Fibroblast of lung (primary cell): ENCODE data around the gene NKD2. TPM values are rescaled to one million over a fixed set of nuclear protein-coding genes. Genes with fewer than 3 reads are reported as not detected.

Experiments
- DNase-seq, 2 donors: peaks; one replicate each; pipeline versions ENCODE4 v3.0.0 to v3.0.0-alpha.2; 2010; ENCODE audit warnings: low read depth in 2 of 2
- H2AFZ ChIP-seq: 2 replicates; pipeline ENCODE4 v1.5.1; 2012; ENCODE audit warnings: low read length, control low read depth, inconsistent platforms
- H3K27ac ChIP-seq: 2 replicates; pipeline ENCODE4 v1.5.1; 2011; ENCODE audit warnings: low read length, control low read depth; ENCODE audit not compliant: insufficient read depth
- H3K27me3 ChIP-seq: 2 replicates; pipeline ENCODE4 v1.5.1; 2011; ENCODE audit warnings: mild to moderate bottlenecking, low read length; ENCODE audit not compliant: control insufficient read depth, insufficient read depth
- H3K36me3 ChIP-seq: 2 replicates; pipeline ENCODE4 v1.5.1; 2011; ENCODE audit warnings: low read length; ENCODE audit not compliant: control insufficient read depth, insufficient read depth
- H3K4me1 ChIP-seq: 2 replicates; pipeline ENCODE4 v1.5.1; 2011; ENCODE audit warnings: low read length; ENCODE audit not compliant: control insufficient read depth, insufficient read depth; ENCODE audit errors: extremely low read depth
- H3K4me2 ChIP-seq: 2 replicates; pipeline ENCODE4 v1.5.1; 2011; ENCODE audit warnings: low read length, control low read depth; ENCODE audit not compliant: insufficient read depth; ENCODE audit errors: extremely low read depth
- H3K4me3 ChIP-seq, 4 experiments: fragments of 200-600 bp in 1 of 4; sonication (generic) in 1 of 4; replicated peaks in 1 of 4; 2 replicates each; pipeline ENCODE4 v1.5.1; 2011 to 2016; ENCODE audit warnings: low read length in 4 of 4, low read depth in 3 of 4, mild to moderate bottlenecking in 3 of 4, control low read depth in 2 of 4, inconsistent platforms in 1 of 4, mixed read lengths in 1 of 4; ENCODE audit not compliant: insufficient read depth in 1 of 4; ENCODE audit errors: control extremely low read depth in 1 of 4
- H3K79me2 ChIP-seq: 2 replicates; pipeline ENCODE4 v1.5.1; 2012; ENCODE audit warnings: mild to moderate bottlenecking, low read length, inconsistent platforms; ENCODE audit not compliant: control insufficient read depth, insufficient read depth
- H3K9ac ChIP-seq: 2 replicates; pipeline ENCODE4 v1.5.1; 2011; ENCODE audit warnings: mild to moderate bottlenecking, low read length, control low read depth; ENCODE audit not compliant: insufficient read depth
- H3K9me3 ChIP-seq: 2 replicates; pipeline ENCODE4 v1.5.1; 2012; ENCODE audit warnings: low read depth, low read length; ENCODE audit not compliant: control insufficient read depth, insufficient read depth
- H4K20me1 ChIP-seq: 2 replicates; pipeline ENCODE4 v1.5.1; 2011; ENCODE audit warnings: low read length; ENCODE audit not compliant: control insufficient read depth, insufficient read depth; ENCODE audit errors: extremely low read depth
- CTCF ChIP-seq, 2 donors: IDR thresholded peaks in 1 of 2; conservative IDR thresholded peaks in 1 of 2; 1 replicate in 1 of 2; 2 replicates in 1 of 2; pipeline ENCODE4 v1.5.1; 2011 to 2012; ENCODE audit warnings: low read length in 2 of 2, control low read depth in 1 of 2, inconsistent platforms in 1 of 2, low read depth in 1 of 2, mild to moderate bottlenecking in 1 of 2
- EZH2 ChIP-seq: IDR thresholded peaks from 2 replicates; pipeline ENCODE4 v1.5.1; 2012; ENCODE audit warnings: low read length, control low read depth, mild to moderate bottlenecking; ENCODE audit errors: missing control alignments
- polyA plus RNA-seq, 2 donors: library from polyadenylated mRNA; depleted of rRNA in 1 of 2; stranded (reverse) in 1 of 2; unstranded in 1 of 2; fragments of >200 nt; gene quantifications; 2 replicates each; pipeline ENCODE4 v1.2.1, GENCODE V29; 2011 to 2012; ENCODE audit warnings: missing spikeins in 1 of 2
- total RNA-seq: library from RNA; depleted of rRNA; stranded (reverse); fragments of >200 nt; gene quantifications from 2 replicates; pipeline ENCODE4 v1.2.1, GENCODE V29; 2014

Gene NKD2
- total and polyA plus RNA-seq, 2 donors (not counting 1 experiment from before 2014, with no cell fraction given), result under 0.01 TPM; not detected in 1

- no peak overlapping the region for H3K4me3 ChIP-seq
- H3K4me1 ChIP-seq, result no peaks in the 10 kb centered on the region
- no peaks in the 10 kb centered on the region for H3K9me3 ChIP-seq
- no peak overlapping the region for H2AFZ ChIP-seq
- TF ChIP-seq EZH2 (no peak), CTCF (conservative IDR thresholded peaks at IDR 0.05 in 1 of 2, IDR thresholded peaks at IDR 0.05 in 1 of 2; ENCODE audit: low read depth in 1 of 2, low read length in 2 of 2) (no peak)
- no peak overlapping the region for H3K9ac ChIP-seq
- no peak overlapping the region for H3K27ac ChIP-seq
- H3K4me2 ChIP-seq, result no peak overlapping the region
- H4K20me1 ChIP-seq, result no peaks in the 10 kb centered on the region
- H3K36me3 ChIP-seq, result no peaks in the 10 kb centered on the region
- H3K27me3 ChIP-seq, result no peaks in the 10 kb centered on the region
- no peaks in the 10 kb centered on the region for H3K79me2 ChIP-seq
- no peak for DNase-seq
Observed at GRCh38 chr5:1066676-1067075, 58.1 kb downstream of the NKD2 start.

- H3K27ac ChIP-seq, result no peak overlapping the region
- no peak for TF ChIP-seq CTCF (conservative IDR thresholded peaks at IDR 0.05 in 1 of 2, IDR thresholded peaks at IDR 0.05 in 1 of 2; ENCODE audit: low read depth in 1 of 2, low read length in 2 of 2)
- TF ChIP-seq EZH2, result no peak
Observed at GRCh38 chr5:1067141-1068121, 58.8 kb downstream of the NKD2 start.

GRCh38 chr5:1068204-1068894 is 59.7 kb downstream of the NKD2 start:
- Histone ChIP-seq H3K27me3 (no peaks in the 10 kb centered on the region), H2AFZ (no peak overlapping the region), H3K79me2 (no peaks in the 10 kb centered on the region), H3K9ac (no peak overlapping the region), H3K4me3 (no peak overlapping the region), H3K27ac (no peak overlapping the region), H3K36me3 (no peaks in the 10 kb centered on the region), H3K4me2 (no peak overlapping the region), H3K9me3 (no peaks in the 10 kb centered on the region), H4K20me1 (no peaks in the 10 kb centered on the region), H3K4me1 (no peaks in the 10 kb centered on the region)
- TF ChIP-seq CTCF (conservative IDR thresholded peaks at IDR 0.05 in 1 of 2, IDR thresholded peaks at IDR 0.05 in 1 of 2; ENCODE audit: low read depth in 1 of 2, low read length in 2 of 2) (no peak), EZH2 (no peak)
- DNase-seq, result no peak

More at GRCh38 chr5:1067141-1068121, 58.8 kb downstream of the NKD2 start:
- Histone ChIP-seq H3K79me2 (no peaks in the 10 kb centered on the region), H4K20me1 (no peaks in the 10 kb centered on the region), H3K4me2 (no peak overlapping the region), H3K4me3 (no peak overlapping the region), H3K36me3 (no peaks in the 10 kb centered on the region), H2AFZ (no peak overlapping the region), H3K9me3 (no peaks in the 10 kb centered on the region), H3K27me3 (no peaks in the 10 kb centered on the region), H3K4me1 (no peaks in the 10 kb centered on the region), H3K9ac (no peak overlapping the region)
- DNase-seq, result no peak
